Measurements from ENCODE around the gene RAPGEF4. TPM values are rescaled to one million over a fixed set of nuclear protein-coding genes. Genes with fewer than 3 reads are reported as not detected.

The RAPGEF4 gene
- polyA plus RNA-seq, 10 donors = 1.5 to 6.1 (median 3.4) TPM

DNA sequence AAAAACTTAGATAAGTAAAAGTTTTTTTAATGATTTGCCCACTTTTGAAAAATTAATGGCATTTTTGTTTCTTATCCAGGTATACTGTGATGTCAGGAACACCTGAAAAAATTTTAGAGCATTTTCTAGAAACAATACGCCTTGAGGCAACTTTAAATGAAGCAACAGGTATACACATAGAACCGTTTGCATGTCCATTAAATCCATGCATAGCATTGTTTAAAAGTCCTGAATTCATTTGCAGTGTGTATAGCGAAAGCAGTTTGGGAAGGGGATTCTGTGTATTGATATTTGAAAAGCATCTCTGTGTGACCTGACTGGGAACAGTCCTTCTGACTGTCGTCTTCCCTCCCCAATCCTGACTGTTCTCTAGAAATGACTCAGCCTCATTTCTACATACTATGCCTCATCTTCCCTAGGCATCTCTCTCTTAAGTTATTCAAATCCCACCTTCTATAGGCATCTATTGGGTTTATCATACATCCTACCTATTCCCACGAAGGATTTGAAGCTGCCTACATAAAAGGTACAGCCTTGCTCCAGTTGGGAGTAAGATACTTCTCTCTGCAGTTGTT lies 260.8 kb downstream of the RAPGEF4 start:
- DNase-seq = no peak

DNA sequence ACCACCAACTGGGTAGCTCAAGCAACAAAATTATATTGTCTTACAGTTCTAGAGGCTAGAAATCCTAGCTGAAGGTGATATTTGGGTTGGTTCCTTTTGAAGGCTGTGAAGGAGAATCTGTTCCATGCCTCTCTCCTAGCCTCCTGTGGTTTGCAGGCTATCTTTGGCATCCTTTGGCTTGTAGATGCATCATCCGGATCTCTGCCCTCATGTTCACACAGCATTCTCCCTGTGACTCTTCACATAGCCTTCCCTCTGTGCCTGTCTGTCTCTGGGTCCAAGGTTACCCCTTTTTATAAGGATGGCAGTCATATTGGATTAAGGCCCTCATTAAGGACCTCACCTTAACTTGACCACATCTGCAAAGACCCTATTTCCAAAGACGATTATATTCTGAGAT lies 261.4 kb downstream of the RAPGEF4 start:
- DNase-seq = no peak

- DNase-seq = no peak
Measured at GRCh38 chr2:172998547-172999272, 263.1 kb downstream of the RAPGEF4 start.

- peak in 1 of 3 donors; percentile 54 for DNase-seq
Measured at GRCh38 chr2:172999641-173000386, 264.2 kb downstream of the RAPGEF4 start.

- DNase-seq = no peak
Measured at GRCh38 chr2:173001664-173002604, 266.3 kb downstream of the RAPGEF4 start.

DNA sequence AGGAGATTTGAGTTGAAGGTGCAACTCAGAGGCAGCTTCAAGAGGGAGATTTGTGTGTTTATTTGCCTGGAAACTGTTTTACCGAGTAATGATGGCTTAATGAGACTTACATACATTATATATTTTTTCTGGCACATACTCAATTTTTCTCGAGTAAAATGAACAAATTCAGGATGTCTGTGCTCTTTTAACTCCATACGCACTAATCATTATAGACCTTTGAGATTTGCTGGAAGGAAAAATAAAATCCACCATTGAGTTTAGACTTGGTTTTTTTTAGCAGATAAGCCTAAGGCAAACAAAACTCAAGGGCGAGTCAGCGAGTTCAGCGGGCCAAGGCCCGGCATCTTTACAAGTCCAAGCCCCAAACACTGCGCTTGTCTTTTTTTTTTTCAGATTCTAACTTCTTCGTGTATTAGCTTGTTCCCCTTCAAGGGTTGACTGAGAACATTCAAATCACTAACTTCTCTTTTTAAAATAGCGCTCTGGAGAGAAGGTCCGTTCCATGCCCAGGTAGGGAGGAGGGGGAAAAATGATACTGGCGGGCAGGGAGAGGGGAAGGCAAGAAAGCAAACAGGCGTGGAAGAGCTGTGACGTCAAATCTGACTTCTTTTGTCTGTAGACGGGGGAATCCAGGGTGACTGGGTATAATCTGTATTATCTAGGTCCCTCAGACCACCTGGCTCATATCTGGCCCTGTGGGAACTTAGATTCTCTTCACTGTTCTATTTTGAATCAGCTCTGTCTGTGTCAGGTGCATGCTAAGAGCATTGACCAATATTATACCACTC lies 267.3 kb downstream of the RAPGEF4 start:
- no peak for DNase-seq

GRCh38 chr2:173008786-173009185 lies 273.1 kb downstream of the RAPGEF4 start:
- DNase-seq = no peak

DNA sequence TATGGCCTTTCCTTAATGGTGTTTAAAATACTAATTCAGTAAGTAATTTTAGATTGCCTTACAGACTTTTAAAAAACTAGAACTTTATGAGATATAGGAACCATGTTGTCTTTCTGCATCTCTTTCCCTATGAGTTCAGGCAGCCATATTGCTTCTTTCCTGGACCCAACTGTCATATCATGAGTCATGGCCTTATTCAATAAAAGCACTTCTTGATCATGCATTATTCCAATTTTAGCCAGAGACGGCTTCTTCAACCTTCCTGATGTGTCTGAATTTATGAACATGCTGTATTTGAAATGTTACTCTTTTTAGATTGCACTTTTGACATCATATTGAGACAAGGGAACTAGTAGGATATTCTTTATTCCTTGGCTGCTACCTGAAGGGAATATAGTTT lies 274.6 kb downstream of the RAPGEF4 start:
- DNase-seq = no peak

- no peak for DNase-seq
Measured at GRCh38 chr2:173016451-173016850, 280.8 kb downstream of the RAPGEF4 start.

DNA sequence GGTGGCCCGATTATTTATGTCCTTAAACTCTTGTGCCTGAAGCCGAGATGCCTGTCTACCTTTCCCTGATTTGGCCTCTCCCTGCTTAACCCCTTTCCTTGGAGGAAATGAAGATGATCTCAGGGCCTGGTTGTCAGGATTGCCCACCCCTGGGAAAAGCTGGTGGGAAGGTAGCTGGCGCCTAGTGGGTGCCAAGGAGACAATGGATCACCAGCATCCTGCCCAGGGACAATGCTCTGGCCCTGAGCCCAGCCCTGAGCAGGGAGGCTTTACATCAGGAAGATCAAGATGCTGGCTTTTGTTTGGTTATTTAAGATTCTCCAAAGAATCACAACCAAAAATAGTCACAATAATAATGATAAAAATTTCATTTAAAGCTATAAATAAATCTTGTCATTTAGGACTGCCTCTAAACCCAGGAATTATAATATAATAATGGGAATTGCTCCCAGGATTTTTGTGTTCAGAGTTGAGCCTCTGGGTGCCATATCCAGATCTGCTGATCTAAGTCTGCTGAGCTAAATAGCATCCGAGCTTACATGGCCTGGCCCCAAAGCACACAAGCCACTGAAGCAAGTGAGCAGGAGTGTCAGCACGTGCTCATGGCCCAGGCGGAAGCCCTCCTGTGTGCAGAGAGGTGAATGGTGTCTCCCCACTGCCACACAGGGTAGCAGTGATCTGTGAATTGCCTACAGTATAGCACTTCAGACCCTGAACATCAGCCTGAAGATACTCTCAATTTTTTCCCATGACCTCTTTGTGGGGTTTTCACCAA lies 282.2 kb downstream of the RAPGEF4 start:
- no peak for DNase-seq

- DNase-seq = peak in 1 of 3 donors; percentile 45
Measured at GRCh38 chr2:173019755-173020154, 284.1 kb downstream of the RAPGEF4 start.

DNA sequence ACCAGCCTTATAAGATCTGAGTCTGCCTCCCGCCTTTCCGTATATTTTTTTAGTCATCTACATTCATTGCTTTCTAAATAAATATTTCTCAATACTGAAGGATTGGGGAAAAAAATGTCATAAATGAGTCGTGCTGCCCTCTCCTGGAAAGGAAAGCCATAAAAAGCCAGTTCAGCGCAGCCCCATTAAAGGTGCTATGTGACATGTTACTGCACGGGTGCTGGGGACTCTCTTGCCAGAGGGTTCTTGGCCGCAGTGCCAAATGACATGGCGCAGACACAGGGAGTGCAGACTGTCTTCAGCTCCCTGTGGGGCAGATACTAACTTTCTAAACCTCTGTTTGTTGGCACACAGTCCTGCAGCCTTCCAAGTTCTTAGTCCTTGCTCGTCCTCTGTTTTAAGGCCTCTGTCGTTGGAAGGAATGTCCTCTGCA lies 286.3 kb downstream of the RAPGEF4 start:
- DNase-seq = no peak

- no peak for DNase-seq
Measured at GRCh38 chr2:173023718-173024117, 288.1 kb downstream of the RAPGEF4 start.

GRCh38 chr2:173026479-173026878 lies 290.8 kb downstream of the RAPGEF4 start:
- DNase-seq = no peak

DNA sequence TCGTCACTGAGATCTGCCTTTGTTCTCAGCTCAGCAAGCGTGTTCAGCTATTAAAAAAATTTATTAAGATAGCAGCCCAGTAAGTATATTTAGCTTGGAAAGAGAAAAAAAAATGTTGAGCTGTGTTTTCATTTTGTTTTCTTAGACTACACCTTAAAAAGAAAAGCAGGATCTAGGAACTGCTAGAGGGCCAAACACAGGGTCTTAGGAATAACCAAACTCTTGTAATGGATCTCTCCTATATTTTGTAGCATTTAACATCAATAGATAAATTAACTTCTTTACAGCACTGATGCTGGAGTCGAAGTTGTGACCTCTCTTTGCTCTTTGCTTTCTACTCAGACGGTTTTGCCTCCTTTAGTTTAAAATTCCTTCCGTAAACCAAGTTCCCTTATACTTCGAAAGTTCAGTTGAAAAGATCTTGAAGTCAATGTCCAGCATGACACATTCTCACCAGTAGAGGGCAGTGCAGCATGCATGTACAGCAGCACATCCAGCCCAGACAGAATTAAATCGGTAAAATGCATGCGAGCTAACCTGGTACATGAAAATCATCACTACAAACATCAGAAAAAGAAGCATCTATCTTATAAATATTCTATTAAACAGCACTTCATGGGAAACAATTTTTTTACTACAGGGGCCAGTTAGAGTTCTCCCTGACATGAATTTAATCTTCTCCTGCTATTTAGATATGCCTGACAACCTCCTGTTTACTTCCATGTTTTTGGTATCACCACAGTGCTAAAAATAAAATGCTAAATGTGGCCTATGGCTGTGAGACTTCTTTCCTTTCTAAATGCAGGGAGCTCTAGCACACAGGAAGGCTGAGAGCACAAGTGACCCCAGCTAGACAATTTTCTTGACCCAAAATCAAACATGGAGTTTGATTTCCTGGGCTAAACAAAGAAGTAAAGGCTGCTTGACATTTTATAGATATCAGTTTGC lies 291.8 kb downstream of the RAPGEF4 start:
- peak; percentile 90 to 94 (median 92) for DNase-seq

DNA sequence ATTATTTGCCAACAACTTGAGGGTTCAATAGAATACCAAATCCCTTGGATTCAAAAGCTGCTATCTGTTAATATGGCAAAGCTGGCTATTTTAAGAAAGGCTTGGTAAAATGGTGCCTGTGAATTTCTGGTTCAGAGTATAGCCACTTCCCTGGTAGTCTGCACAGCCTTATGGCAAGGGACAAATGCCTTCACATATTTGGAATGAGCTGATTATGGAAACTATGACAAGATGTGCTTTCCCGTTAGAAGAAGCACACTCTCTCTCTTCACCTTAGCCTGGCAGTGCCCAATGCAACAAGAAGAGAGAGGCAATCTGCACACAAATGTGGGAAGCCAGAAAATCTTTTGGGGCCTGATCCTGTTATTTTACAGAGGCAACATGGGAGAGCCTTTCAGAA lies 292.5 kb downstream of the RAPGEF4 start:
- no peak for DNase-seq

GRCh38 chr2:173028671-173029070 lies 293.0 kb downstream of the RAPGEF4 start:
- peak in 1 of 3 donors; percentile 48 for DNase-seq

- peak in 1 of 3 donors; percentile 36 for DNase-seq
Measured at GRCh38 chr2:173030561-173031490, 295.2 kb downstream of the RAPGEF4 start.
